Fibroblast of lung (primary cell): Measurements from ENCODE around the gene EYA2. TPM values are rescaled to one million over a fixed set of nuclear protein-coding genes. Genes with fewer than 3 reads are reported as not detected.

ENCODE experiments used
- DNase-seq, 2 donors: peaks; one replicate each; pipeline versions ENCODE4 v3.0.0 to v3.0.0-alpha.2; 2010; ENCODE audit warnings: low read depth in 2 of 2
- H2AFZ ChIP-seq: 2 replicates; pipeline ENCODE4 v1.5.1; 2012; ENCODE audit warnings: low read length, control low read depth, inconsistent platforms
- H3K27ac ChIP-seq: 2 replicates; pipeline ENCODE4 v1.5.1; 2011; ENCODE audit warnings: low read length, control low read depth; ENCODE audit not compliant: insufficient read depth
- H3K27me3 ChIP-seq: 2 replicates; pipeline ENCODE4 v1.5.1; 2011; ENCODE audit warnings: mild to moderate bottlenecking, low read length; ENCODE audit not compliant: control insufficient read depth, insufficient read depth
- H3K36me3 ChIP-seq: 2 replicates; pipeline ENCODE4 v1.5.1; 2011; ENCODE audit warnings: low read length; ENCODE audit not compliant: control insufficient read depth, insufficient read depth
- H3K4me1 ChIP-seq: 2 replicates; pipeline ENCODE4 v1.5.1; 2011; ENCODE audit warnings: low read length; ENCODE audit not compliant: control insufficient read depth, insufficient read depth; ENCODE audit errors: extremely low read depth
- H3K4me2 ChIP-seq: 2 replicates; pipeline ENCODE4 v1.5.1; 2011; ENCODE audit warnings: low read length, control low read depth; ENCODE audit not compliant: insufficient read depth; ENCODE audit errors: extremely low read depth
- H3K4me3 ChIP-seq, 4 experiments: fragments of 200-600 bp in 1 of 4; sonication (generic) in 1 of 4; replicated peaks in 1 of 4; 2 replicates each; pipeline ENCODE4 v1.5.1; 2011 to 2016; ENCODE audit warnings: low read length in 4 of 4, low read depth in 3 of 4, mild to moderate bottlenecking in 3 of 4, control low read depth in 2 of 4, inconsistent platforms in 1 of 4, mixed read lengths in 1 of 4; ENCODE audit not compliant: insufficient read depth in 1 of 4; ENCODE audit errors: control extremely low read depth in 1 of 4
- H3K79me2 ChIP-seq: 2 replicates; pipeline ENCODE4 v1.5.1; 2012; ENCODE audit warnings: mild to moderate bottlenecking, low read length, inconsistent platforms; ENCODE audit not compliant: control insufficient read depth, insufficient read depth
- H3K9ac ChIP-seq: 2 replicates; pipeline ENCODE4 v1.5.1; 2011; ENCODE audit warnings: mild to moderate bottlenecking, low read length, control low read depth; ENCODE audit not compliant: insufficient read depth
- H3K9me3 ChIP-seq: 2 replicates; pipeline ENCODE4 v1.5.1; 2012; ENCODE audit warnings: low read depth, low read length; ENCODE audit not compliant: control insufficient read depth, insufficient read depth
- H4K20me1 ChIP-seq: 2 replicates; pipeline ENCODE4 v1.5.1; 2011; ENCODE audit warnings: low read length; ENCODE audit not compliant: control insufficient read depth, insufficient read depth; ENCODE audit errors: extremely low read depth
- EZH2 ChIP-seq: IDR thresholded peaks from 2 replicates; pipeline ENCODE4 v1.5.1; 2012; ENCODE audit warnings: low read length, control low read depth, mild to moderate bottlenecking; ENCODE audit errors: missing control alignments
- polyA plus RNA-seq, 2 donors: library from polyadenylated mRNA; depleted of rRNA in 1 of 2; stranded (reverse) in 1 of 2; unstranded in 1 of 2; fragments of >200 nt; gene quantifications; 2 replicates each; pipeline ENCODE4 v1.2.1, GENCODE V29; 2011 to 2012; ENCODE audit warnings: missing spikeins in 1 of 2
- total RNA-seq: library from RNA; depleted of rRNA; stranded (reverse); fragments of >200 nt; gene quantifications from 2 replicates; pipeline ENCODE4 v1.2.1, GENCODE V29; 2014
- TF ChIP-seq, protein P1 (sequence below), 2 donors: IDR thresholded peaks in 1 of 2; conservative IDR thresholded peaks in 1 of 2; 1 replicate in 1 of 2; 2 replicates in 1 of 2; pipeline ENCODE4 v1.5.1; 2011 to 2012; ENCODE audit warnings: low read length in 2 of 2, control low read depth in 1 of 2, inconsistent platforms in 1 of 2, low read depth in 1 of 2, mild to moderate bottlenecking in 1 of 2

EYA2 gene
- total and polyA plus RNA-seq, 2 donors (not counting 1 experiment from before 2014, with no cell fraction given), result 0.37 to 1.7 TPM

GRCh38 chr20:47144463-47144862 is 249.8 kb downstream of the EYA2 start:
- Histone ChIP-seq H3K9ac (no peak overlapping the region), H2AFZ (no peak overlapping the region), H3K79me2 (no peaks in the 10 kb centered on the region), H3K4me2 (no peak overlapping the region), H3K27ac (no peak overlapping the region), H3K4me3 (no peak overlapping the region), H4K20me1 (no peaks in the 10 kb centered on the region), H3K9me3 (no peaks in the 10 kb centered on the region), H3K36me3 (no peaks in the 10 kb centered on the region), H3K27me3 (no peaks in the 10 kb centered on the region), H3K4me1 (no peaks in the 10 kb centered on the region)
- TF ChIP-seq, protein P1, sequence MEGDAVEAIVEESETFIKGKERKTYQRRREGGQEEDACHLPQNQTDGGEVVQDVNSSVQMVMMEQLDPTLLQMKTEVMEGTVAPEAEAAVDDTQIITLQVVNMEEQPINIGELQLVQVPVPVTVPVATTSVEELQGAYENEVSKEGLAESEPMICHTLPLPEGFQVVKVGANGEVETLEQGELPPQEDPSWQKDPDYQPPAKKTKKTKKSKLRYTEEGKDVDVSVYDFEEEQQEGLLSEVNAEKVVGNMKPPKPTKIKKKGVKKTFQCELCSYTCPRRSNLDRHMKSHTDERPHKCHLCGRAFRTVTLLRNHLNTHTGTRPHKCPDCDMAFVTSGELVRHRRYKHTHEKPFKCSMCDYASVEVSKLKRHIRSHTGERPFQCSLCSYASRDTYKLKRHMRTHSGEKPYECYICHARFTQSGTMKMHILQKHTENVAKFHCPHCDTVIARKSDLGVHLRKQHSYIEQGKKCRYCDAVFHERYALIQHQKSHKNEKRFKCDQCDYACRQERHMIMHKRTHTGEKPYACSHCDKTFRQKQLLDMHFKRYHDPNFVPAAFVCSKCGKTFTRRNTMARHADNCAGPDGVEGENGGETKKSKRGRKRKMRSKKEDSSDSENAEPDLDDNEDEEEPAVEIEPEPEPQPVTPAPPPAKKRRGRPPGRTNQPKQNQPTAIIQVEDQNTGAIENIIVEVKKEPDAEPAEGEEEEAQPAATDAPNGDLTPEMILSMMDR (conservative IDR thresholded peaks at IDR 0.05 in 1 of 2, IDR thresholded peaks at IDR 0.05 in 1 of 2; ENCODE audit: low read depth in 1 of 2, low read length in 2 of 2), result no peak
- no peak for TF ChIP-seq EZH2
- DNase-seq, result no peak

DNA sequence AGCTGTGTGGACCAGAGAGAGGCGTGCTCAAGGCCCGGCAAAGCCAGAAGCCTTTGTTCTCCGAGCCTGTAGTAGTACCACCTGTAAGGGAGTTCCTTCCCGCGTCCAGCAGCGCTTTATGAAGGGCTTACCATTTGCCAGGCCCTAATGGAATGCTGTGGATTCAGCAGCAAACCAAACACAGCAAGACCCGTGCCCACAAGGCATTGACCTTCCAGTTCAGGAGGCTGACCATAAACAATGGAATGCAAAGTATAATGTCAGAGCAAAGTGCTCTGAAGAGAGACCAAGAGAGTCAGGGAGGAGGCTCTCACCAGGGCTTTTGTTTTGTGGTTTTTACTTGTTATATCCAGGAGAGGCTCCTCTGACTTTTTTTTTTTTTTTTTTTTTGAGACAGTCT is 252.0 kb downstream of the EYA2 start:
- H3K4me2 ChIP-seq, result no peak overlapping the region
- DNase-seq, result peak; percentile 41 to 88
- no peak for TF ChIP-seq EZH2
- TF ChIP-seq, protein P1 (conservative IDR thresholded peaks at IDR 0.05 in 1 of 2, IDR thresholded peaks at IDR 0.05 in 1 of 2; ENCODE audit: low read depth in 1 of 2, low read length in 2 of 2), result no peak

GRCh38 chr20:47148059-47148458 is 253.4 kb downstream of the EYA2 start:
- Histone ChIP-seq H2AFZ (no peak overlapping the region), H3K4me1 (no peaks in the 10 kb centered on the region), H3K4me3 (no peak overlapping the region), H3K36me3 (no peaks in the 10 kb centered on the region), H3K79me2 (no peaks in the 10 kb centered on the region), H3K4me2 (no peak overlapping the region), H3K9me3 (no peaks in the 10 kb centered on the region), H4K20me1 (no peaks in the 10 kb centered on the region), H3K9ac (no peak overlapping the region), H3K27me3 (no peaks in the 10 kb centered on the region), H3K27ac (no peak overlapping the region)
- TF ChIP-seq, protein P1 (conservative IDR thresholded peaks at IDR 0.05 in 1 of 2, IDR thresholded peaks at IDR 0.05 in 1 of 2; ENCODE audit: low read depth in 1 of 2, low read length in 2 of 2), result no peak
- TF ChIP-seq EZH2, result no peak
- no peak for DNase-seq

More for the DNA sequence above, 252.0 kb downstream of the EYA2 start:
- no peaks in the 10 kb centered on the region for H3K79me2 ChIP-seq
- no peaks in the 10 kb centered on the region for H3K36me3 ChIP-seq
- H3K9ac ChIP-seq, result no peak overlapping the region
- no peaks in the 10 kb centered on the region for H4K20me1 ChIP-seq
- H3K27ac ChIP-seq, result no peak overlapping the region
- H3K4me1 ChIP-seq, result no peaks in the 10 kb centered on the region
- no peaks in the 10 kb centered on the region for H3K27me3 ChIP-seq
- H3K4me3 ChIP-seq, result no peak overlapping the region
- no peak overlapping the region for H2AFZ ChIP-seq
- H3K9me3 ChIP-seq, result no peaks in the 10 kb centered on the region
